HG02970 (cell line): ENCODE results near the gene COL1A2.

Experiments used
- ATAC-seq: cut with Tn5 transposase; IDR thresholded peaks from one replicate; pipeline ENCODE4 v1.9.1; 2021; ENCODE audit warnings: mild to moderate bottlenecking, moderate library complexity, moderate number of reproducible peaks; ENCODE audit not compliant: unreplicated experiment, low FRiP score

COL1A2 gene

DNA sequence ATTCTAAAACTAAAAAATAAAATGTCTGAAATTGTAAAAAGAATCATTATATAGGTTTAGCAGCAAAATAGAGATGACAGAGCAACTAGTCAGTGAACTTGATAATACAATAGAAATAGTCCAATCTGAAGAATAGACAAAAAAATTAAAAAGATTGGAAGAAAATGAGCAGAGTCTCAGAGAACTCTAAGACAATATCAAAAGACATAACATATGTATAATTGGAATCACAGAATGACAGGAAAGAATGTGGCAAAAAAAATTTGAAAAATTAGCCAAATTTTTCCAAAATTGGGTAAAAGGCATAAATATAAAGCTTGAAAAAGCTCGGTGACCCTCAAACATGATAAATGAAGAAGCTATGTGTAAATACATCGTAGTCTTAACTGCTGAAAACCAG, 76.9 kb downstream of the COL1A2 start:
- no peak for ATAC-seq

DNA sequence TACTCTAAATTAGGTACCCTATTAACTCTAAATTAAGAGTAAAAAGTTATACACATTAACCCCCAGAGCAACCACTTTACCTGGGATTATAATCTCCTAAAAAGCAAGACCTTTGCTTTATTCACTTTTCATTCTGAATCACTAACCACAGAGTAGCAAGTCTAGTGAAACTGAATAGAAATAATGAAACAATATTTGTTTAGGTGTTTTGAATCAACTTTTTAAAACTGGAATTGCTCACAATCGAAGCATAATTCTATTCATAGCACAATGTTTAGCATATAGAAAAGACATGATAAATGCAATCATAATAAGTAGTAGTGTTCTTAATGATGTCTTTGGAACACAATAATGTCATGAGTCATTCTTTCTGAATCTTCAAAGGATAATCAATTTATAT, 77.9 kb downstream of the COL1A2 start:
- ATAC-seq, result no peak

DNA sequence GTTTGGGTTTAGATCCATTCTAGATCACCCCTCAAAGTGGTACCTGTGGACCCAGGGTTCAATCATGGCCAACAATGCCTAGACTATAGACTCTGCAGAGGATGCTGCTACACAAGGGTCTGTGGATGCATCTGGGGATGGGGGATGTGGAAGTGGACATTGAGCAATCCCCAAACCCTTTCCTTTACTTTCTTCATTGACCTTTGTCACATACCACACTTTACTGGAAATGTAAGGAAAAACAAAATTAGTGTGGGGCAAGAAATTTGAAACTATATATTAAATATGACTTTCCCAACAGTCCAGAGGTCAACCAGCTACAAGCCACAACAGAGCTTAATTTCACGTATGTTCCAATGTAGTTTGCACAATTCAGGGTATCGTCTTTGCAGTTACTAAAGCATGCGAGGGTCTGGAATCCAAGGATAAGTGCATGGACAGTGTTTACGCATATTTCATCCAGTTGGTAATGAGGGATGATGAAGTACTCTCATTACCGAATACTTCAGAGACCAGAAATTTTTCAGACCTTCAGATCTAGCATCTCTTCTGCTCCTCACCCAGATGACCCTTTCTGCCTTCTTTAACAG, 81.7 kb downstream of the COL1A2 start:
- ATAC-seq, result no peak

DNA sequence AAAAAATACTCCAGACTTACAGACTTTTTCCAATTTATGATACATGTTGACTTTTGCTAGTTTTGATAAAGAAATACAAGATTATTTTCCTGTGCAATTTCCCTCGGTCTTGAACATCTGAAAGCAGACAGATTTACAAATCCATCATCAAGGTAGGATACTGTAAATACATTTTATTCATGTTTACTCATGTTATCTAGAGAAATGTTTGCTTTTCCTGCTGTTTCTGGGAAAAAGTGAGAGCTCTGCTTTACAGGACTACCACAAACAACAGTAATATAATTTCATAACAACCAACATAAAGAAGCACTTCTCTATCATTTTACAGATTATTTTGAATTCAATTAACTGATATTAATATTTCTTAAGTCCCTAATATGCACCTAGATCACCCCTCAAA, 83.2 kb downstream of the COL1A2 start:
- ATAC-seq, result no peak

DNA sequence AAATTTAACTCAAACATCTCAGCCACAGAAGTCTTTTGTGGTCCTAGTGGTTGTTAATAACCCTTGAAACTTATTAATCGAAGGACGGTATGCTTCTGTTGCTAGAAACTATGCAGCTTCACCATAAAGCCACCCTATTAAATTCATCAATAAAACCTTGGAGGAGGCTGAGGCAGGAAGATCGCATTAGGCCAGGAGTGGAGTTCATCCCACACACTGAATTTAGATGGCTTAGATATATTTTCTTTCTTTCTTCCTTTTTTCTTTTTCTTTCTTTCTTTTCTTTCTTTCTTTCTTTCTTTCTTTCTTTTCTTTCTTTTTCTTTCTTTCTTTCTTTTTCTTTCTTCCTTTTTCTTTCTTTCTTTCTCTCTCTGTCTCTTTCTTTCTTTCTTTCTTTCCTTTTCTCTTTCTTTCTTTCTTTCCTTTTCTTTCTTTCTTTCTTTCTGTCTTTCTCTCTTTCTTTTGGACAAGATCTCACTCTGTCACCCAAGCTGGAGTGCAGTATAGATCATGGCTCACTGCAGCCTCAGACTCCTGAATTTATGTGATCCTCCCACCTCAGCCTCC, 84.0 kb downstream of the COL1A2 start:
- ATAC-seq, result no peak
